HCT116 (cell line): ENCODE results near the gene ZC3H8. TPM values are rescaled to one million over a fixed set of nuclear protein-coding genes. Genes with fewer than 3 reads are reported as not detected.

Source experiments
- ATAC-seq: fragments of 200-7000 bp; cut with Tn5 transposase; 2 replicates; pipeline ENCODE4 v1.9.1; 2020; ENCODE audit warnings: mild to moderate bottlenecking, moderate library complexity
- BruUV-seq: library from RNA; stranded (reverse); fragments of 400-500 nt; replicated peaks from 2 replicates; lab custom pipeline; 2021; lab: Mats Ljungman, UMichigan
- CTCF ChIA-PET: fragments of 300-600 bp; sonication (Branson Sonifier 250); formaldehyde crosslinking; loops from one replicate; lab custom pipeline; 2021; ENCODE audit warnings: antibody characterized with exemption; lab: Charles Lee
- POLR2A ChIA-PET: fragments of 300-600, 350-600 bp; sonication (Branson Sonifier 250); formaldehyde crosslinking; loops from one replicate; lab custom pipeline; 2021; ENCODE audit warnings: antibody characterized with exemption; lab: Charles Lee
- RAD21 ChIA-PET, 2 experiments: fragments of 300-600 bp; sonication (Branson Sonifier 250); formaldehyde crosslinking; loops; one replicate each; lab custom pipeline; 2023; ENCODE audit warnings: low total read pairs in 2 of 2; ENCODE audit not compliant: uncharacterized antibody in 2 of 2, unreplicated experiment in 2 of 2, low non-redundant PET in 1 of 2; lab: Charles Lee
- DNase-seq: peaks from one replicate; pipeline ENCODE4 v3.0.0-alpha.2; 2010; ENCODE audit warnings: low read depth, low spot score
- H2AFZ ChIP-seq: fragments of 200-600 bp; shearing (Covaris generic), sonication (generic); 2 replicates; pipeline ENCODE4 v1.6.1; 2017; ENCODE audit warnings: low read depth, mixed run types, mixed read lengths, antibody characterized with exemption, low read length; ENCODE audit not compliant: poor library complexity, severe bottlenecking
- H3K27ac ChIP-seq: 2 replicates; pipeline ENCODE4 v1.5.1; 2012; ENCODE audit warnings: low read depth, low read length
- H3K27me3 ChIP-seq: fragments of 200-600 bp; sonication (generic); 2 replicates; pipeline ENCODE4 v1.6.1; 2016; ENCODE audit warnings: mixed run types, low read length, mixed read lengths; ENCODE audit not compliant: insufficient read depth
- H3K36me3 ChIP-seq, 2 experiments: fragments of 200-500 bp in 1 of 2; fragments of 200-600 bp in 1 of 2; sonication (Bioruptor generic) in 1 of 2; sonication (generic) in 1 of 2; 2 replicates each; pipeline versions ENCODE4 v1.5.1 to v1.6.1; 2014 to 2016; ENCODE audit warnings: low read length in 2 of 2, inconsistent platforms in 1 of 2, mixed read lengths in 1 of 2, mixed run types in 1 of 2; ENCODE audit not compliant: insufficient read depth in 2 of 2, control insufficient read depth in 1 of 2
- H3K4me1 ChIP-seq, 2 experiments: fragments of 200-600 bp in 1 of 2; sonication (generic) in 1 of 2; 2 replicates each; pipeline versions ENCODE4 v1.5.1 to v1.6.1; 2012 to 2017; ENCODE audit warnings: low read length in 2 of 2, inconsistent platforms in 1 of 2, mild to moderate bottlenecking in 1 of 2, mixed read lengths in 1 of 2, mixed run types in 1 of 2, moderate library complexity in 1 of 2; ENCODE audit not compliant: insufficient read depth in 2 of 2, control insufficient read depth in 1 of 2
- H3K4me2 ChIP-seq: fragments of 200-600 bp; sonication (generic); 2 replicates; pipeline ENCODE4 v1.6.1; 2017; ENCODE audit warnings: mixed run types, low read length, mixed read lengths
- H3K4me3 ChIP-seq, 2 experiments: fragments of 200-600 bp in 1 of 2; sonication (generic) in 1 of 2; replicated peaks in 1 of 2; 2 replicates each; pipeline ENCODE4 v1.5.1; 2011 to 2016; ENCODE audit warnings: low read length in 2 of 2, control low read depth in 1 of 2, low read depth in 1 of 2, mild to moderate bottlenecking in 1 of 2, mixed read lengths in 1 of 2, mixed run types in 1 of 2
- H3K79me2 ChIP-seq: fragments of 200-600 bp; sonication (generic); 2 replicates; pipeline ENCODE4 v1.6.1; 2017; ENCODE audit warnings: mild to moderate bottlenecking, mixed run types, low read length, moderate library complexity, mixed read lengths; ENCODE audit not compliant: insufficient read depth
- H3K9ac ChIP-seq: fragments of 200-600 bp; sonication (generic); 2 replicates; pipeline ENCODE4 v1.6.1; 2016; ENCODE audit warnings: low read length, mixed read lengths
- H3K9me2 ChIP-seq: fragments of 200-600 bp; sonication (generic), shearing (Covaris generic); 2 replicates; pipeline ENCODE4 v1.6.1; 2017; ENCODE audit warnings: mixed run types, mild to moderate bottlenecking, moderate library complexity; ENCODE audit not compliant: insufficient read depth
- H3K9me3 ChIP-seq, 2 experiments: fragments of 200-500 bp in 1 of 2; fragments of 200-600 bp in 1 of 2; sonication (Bioruptor generic) in 1 of 2; sonication (generic) in 1 of 2; 2 replicates each; pipeline ENCODE4 v1.6.1; 2014 to 2017; ENCODE audit warnings: low read length in 2 of 2, mixed read lengths in 2 of 2, inconsistent platforms in 1 of 2, low read depth in 1 of 2, mild to moderate bottlenecking in 1 of 2, mixed run types in 1 of 2, moderate library complexity in 1 of 2; ENCODE audit not compliant: control insufficient read depth in 1 of 2, insufficient read depth in 1 of 2
- H4K20me1 ChIP-seq: fragments of 200-600 bp; sonication (generic), shearing (Covaris generic); 2 replicates; pipeline ENCODE4 v1.6.1; 2017; ENCODE audit warnings: mixed run types, mild to moderate bottlenecking, moderate library complexity; ENCODE audit not compliant: insufficient read depth
- ELF1 ChIP-seq: IDR thresholded peaks from 2 replicates; pipeline ENCODE4 v1.6.1; 2012; ENCODE audit warnings: low read depth, borderline replicate concordance
- MAX ChIP-seq: IDR thresholded peaks from 2 replicates; pipeline ENCODE4 v1.6.1; 2012
- POLR2AphosphoS5 ChIP-seq: IDR thresholded peaks from 2 replicates; pipeline ENCODE4 v1.6.1; 2011; ENCODE audit warnings: mild to moderate bottlenecking, low read depth, low read length, moderate library complexity
- RAD21 ChIP-seq: IDR thresholded peaks from 2 replicates; pipeline ENCODE4 v1.6.1; 2012; ENCODE audit warnings: low read depth, mild to moderate bottlenecking
- SIN3A ChIP-seq: IDR thresholded peaks from 2 replicates; pipeline ENCODE4 v1.6.1; 2012; ENCODE audit warnings: low read depth
- SP1 ChIP-seq: IDR thresholded peaks from 2 replicates; pipeline ENCODE4 v1.6.1; 2012; ENCODE audit warnings: low read depth
- intact Hi-C: fragments of 100-400 bp; cut with micrococcal nuclease; formaldehyde crosslinking; loops from 2 replicates; pipeline ENCODE4 v1.10.0; 2022
- total RNA-seq: library from RNA; stranded (reverse); gene quantifications from one replicate; pipeline ENCODE4 v1.2.1, GENCODE V29; 2021; ENCODE audit not compliant: unreplicated experiment
- TF ChIP-seq, protein P1 (sequence below): IDR thresholded peaks from 2 replicates; pipeline ENCODE4 v1.6.1; 2011; ENCODE audit warnings: mild to moderate bottlenecking, low read length, moderate library complexity; ENCODE audit not compliant: insufficient replicate concordance; ENCODE audit errors: extremely low read depth
- TF ChIP-seq, protein P2 (sequence below): IDR thresholded peaks from 2 replicates; pipeline ENCODE4 v1.6.1; 2012; ENCODE audit warnings: low read depth

ZC3H8 gene
- total RNA-seq, 1 experiment from 2014 or later, result 13.4 TPM

- no TSS peak for BruUV-seq
- Histone ChIP-seq H3K9me3 (no peaks in the 10 kb centered on the region), H3K4me2 (no peak overlapping the region), H3K9ac (no peak overlapping the region), H2AFZ (no peak overlapping the region), H3K4me1 (no peaks in the 10 kb centered on the region), H3K79me2 (no peaks in the 10 kb centered on the region), H3K27me3 (no peaks in the 10 kb centered on the region), H3K9me2 (no peaks in the 10 kb centered on the region), H3K4me3 (no peak overlapping the region), H3K27ac (no peak overlapping the region), H3K36me3 (no peaks in the 10 kb centered on the region), H4K20me1 (no peaks in the 10 kb centered on the region)
- ATAC-seq (no peak), DNase-seq (no peak)
- ChIA-PET CTCF (no interaction called here), POLR2A (no interaction called here), RAD21 (no interaction called here)
- TF ChIP-seq SP1, result no peak
- intact Hi-C loops, result no loop called here
These were observed 81.1 kb downstream of the ZC3H8 start for GRCh38 chr2:112173646-112174319.

GRCh38 chr2:112170495-112170894 is 84.3 kb downstream of the ZC3H8 start:
- Histone ChIP-seq H3K27ac (no peak overlapping the region), H3K27me3 (no peaks in the 10 kb centered on the region), H2AFZ (no peak overlapping the region), H3K79me2 (no peaks in the 10 kb centered on the region), H3K9me2 (no peaks in the 10 kb centered on the region), H3K4me3 (no peak overlapping the region), H3K36me3 (no peaks in the 10 kb centered on the region), H3K4me2 (no peak overlapping the region), H3K9ac (no peak overlapping the region), H3K4me1 (no peaks in the 10 kb centered on the region), H3K9me3 (no peaks in the 10 kb centered on the region), H4K20me1 (no peaks in the 10 kb centered on the region)
- no peak for TF ChIP-seq POLR2AphosphoS5
- TF ChIP-seq, protein P1, sequence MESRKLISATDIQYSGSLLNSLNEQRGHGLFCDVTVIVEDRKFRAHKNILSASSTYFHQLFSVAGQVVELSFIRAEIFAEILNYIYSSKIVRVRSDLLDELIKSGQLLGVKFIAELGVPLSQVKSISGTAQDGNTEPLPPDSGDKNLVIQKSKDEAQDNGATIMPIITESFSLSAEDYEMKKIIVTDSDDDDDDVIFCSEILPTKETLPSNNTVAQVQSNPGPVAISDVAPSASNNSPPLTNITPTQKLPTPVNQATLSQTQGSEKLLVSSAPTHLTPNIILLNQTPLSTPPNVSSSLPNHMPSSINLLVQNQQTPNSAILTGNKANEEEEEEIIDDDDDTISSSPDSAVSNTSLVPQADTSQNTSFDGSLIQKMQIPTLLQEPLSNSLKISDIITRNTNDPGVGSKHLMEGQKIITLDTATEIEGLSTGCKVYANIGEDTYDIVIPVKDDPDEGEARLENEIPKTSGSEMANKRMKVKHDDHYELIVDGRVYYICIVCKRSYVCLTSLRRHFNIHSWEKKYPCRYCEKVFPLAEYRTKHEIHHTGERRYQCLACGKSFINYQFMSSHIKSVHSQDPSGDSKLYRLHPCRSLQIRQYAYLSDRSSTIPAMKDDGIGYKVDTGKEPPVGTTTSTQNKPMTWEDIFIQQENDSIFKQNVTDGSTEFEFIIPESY, result no peak
- TF ChIP-seq SIN3A, result no peak
- no peak for TF ChIP-seq RAD21
- TF ChIP-seq, protein P2, sequence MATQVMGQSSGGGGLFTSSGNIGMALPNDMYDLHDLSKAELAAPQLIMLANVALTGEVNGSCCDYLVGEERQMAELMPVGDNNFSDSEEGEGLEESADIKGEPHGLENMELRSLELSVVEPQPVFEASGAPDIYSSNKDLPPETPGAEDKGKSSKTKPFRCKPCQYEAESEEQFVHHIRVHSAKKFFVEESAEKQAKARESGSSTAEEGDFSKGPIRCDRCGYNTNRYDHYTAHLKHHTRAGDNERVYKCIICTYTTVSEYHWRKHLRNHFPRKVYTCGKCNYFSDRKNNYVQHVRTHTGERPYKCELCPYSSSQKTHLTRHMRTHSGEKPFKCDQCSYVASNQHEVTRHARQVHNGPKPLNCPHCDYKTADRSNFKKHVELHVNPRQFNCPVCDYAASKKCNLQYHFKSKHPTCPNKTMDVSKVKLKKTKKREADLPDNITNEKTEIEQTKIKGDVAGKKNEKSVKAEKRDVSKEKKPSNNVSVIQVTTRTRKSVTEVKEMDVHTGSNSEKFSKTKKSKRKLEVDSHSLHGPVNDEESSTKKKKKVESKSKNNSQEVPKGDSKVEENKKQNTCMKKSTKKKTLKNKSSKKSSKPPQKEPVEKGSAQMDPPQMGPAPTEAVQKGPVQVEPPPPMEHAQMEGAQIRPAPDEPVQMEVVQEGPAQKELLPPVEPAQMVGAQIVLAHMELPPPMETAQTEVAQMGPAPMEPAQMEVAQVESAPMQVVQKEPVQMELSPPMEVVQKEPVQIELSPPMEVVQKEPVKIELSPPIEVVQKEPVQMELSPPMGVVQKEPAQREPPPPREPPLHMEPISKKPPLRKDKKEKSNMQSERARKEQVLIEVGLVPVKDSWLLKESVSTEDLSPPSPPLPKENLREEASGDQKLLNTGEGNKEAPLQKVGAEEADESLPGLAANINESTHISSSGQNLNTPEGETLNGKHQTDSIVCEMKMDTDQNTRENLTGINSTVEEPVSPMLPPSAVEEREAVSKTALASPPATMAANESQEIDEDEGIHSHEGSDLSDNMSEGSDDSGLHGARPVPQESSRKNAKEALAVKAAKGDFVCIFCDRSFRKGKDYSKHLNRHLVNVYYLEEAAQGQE, result no peak
- no peak for TF ChIP-seq MAX
- no peak for TF ChIP-seq SP1
- no peak for TF ChIP-seq ELF1
- RAD21 ChIA-PET, result no interaction called here
- CTCF ChIA-PET, result no interaction called here
- intact Hi-C loops, result no loop called here
- POLR2A ChIA-PET, result no interaction called here
- no TSS peak for BruUV-seq
- DNase-seq (no peak), ATAC-seq (no peak)
